Kidney (tissue), 14 donors: ENCODE measurements around the gene MPHOSPH9. TPM values are rescaled to one million over a fixed set of nuclear protein-coding genes. Genes with fewer than 3 reads are reported as not detected.
A peak's percentile ranks its signal among the peaks of the same experiment; 100 is the strongest.

Source experiments
- DNase-seq, 5 donors: peaks; one replicate each; pipeline ENCODE4 v3.0.0-alpha.2; 2013 to 2020
- FAIRE-seq: peaks from 2 replicates; lab custom pipeline; 2012; peaks lifted over from hg19 to GRCh38; lab: Jason Lieb, UNC
- H3K27ac ChIP-seq, 2 donors: one replicate each; pipeline ENCODE4 v1.7.0; 2013; ENCODE audit warnings: low read depth in 2 of 2, low read length in 2 of 2, inconsistent platforms in 1 of 2
- H3K27me3 ChIP-seq: one replicate; pipeline ENCODE4 v1.7.1; 2013; ENCODE audit warnings: low read length, inconsistent platforms; ENCODE audit not compliant: control insufficient read depth, insufficient read depth
- H3K36me3 ChIP-seq, 3 donors: one replicate each; pipeline versions ENCODE4 v1.7.0 to v1.7.1; 2013; ENCODE audit warnings: low read length in 3 of 3, control low read depth in 1 of 3, inconsistent platforms in 1 of 3; ENCODE audit not compliant: insufficient read depth in 3 of 3, control insufficient read depth in 2 of 3
- H3K4me1 ChIP-seq, 3 donors: one replicate each; pipeline versions ENCODE4 v1.7.0 to v1.7.1; 2013; ENCODE audit warnings: low read length in 3 of 3, inconsistent platforms in 1 of 3, low read depth in 1 of 3; ENCODE audit not compliant: control insufficient read depth in 2 of 3, insufficient read depth in 2 of 3
- H3K4me3 ChIP-seq, 3 donors: one replicate each; pipeline versions ENCODE4 v1.7.0 to v1.8.1; 2013; ENCODE audit warnings: low read length in 3 of 3, control low read depth in 1 of 3, inconsistent platforms in 1 of 3
- H3K9ac ChIP-seq, 3 donors: one replicate each; pipeline versions ENCODE4 v1.7.0 to v1.7.1; 2013; ENCODE audit warnings: low read length in 3 of 3, control low read depth in 1 of 3, inconsistent platforms in 1 of 3
- H3K9me3 ChIP-seq, 3 donors: one replicate each; pipeline versions ENCODE4 v1.7.0 to v1.7.1; 2013; ENCODE audit warnings: low read length in 3 of 3, control low read depth in 1 of 3, inconsistent platforms in 1 of 3; ENCODE audit not compliant: control insufficient read depth in 2 of 3, insufficient read depth in 1 of 3
- intact Hi-C: fragments of 100-400 bp; cut with DNase I; formaldehyde crosslinking; loops from one replicate; pipeline ENCODE4 v1.11.1; 2022
- polyA plus RNA-seq: library from polyadenylated mRNA; stranded (reverse); fragments of 350-450 nt; fragmentation: Illumina TruSeq; extraction: RNeasy Lipid Tissue Mini Kit (QIAGEN cat#74804); gene quantifications from one replicate; pipeline ENCODE4 v1.2.3, GENCODE V29; 2014; ENCODE audit warnings: low read depth, low replicate concordance; ENCODE audit not compliant: insufficient read depth
- total RNA-seq: library from RNA; stranded (reverse); fragmentation: NEBNext Ultra II Directional; extraction: Animal tissue kit (Norgen Biotek cat#: 25700); gene quantifications from one replicate; pipeline ENCODE4 v1.2.1, GENCODE V29; 2021
- TF ChIP-seq, protein P1 (sequence below): IDR thresholded peaks from 3 replicates; pipeline ENCODE4 v1.5.1; 2012; ENCODE audit warnings: mild to moderate bottlenecking, moderate library complexity, borderline replicate concordance; ENCODE audit not compliant: insufficient read depth; ENCODE audit errors: extremely low read depth
- donor health status: control.
- donor health status: control.
- donor health status: control.
- donor health status: control.
- donor health status: control.
- donor health status: DM: yes; HTN: yes; CAD: no.
- donor health status: Normal renal cell carcinoma (clear cell type).

Gene MPHOSPH9
- total and polyA plus RNA-seq, 2 donors from 2014 or later: 7.2 to 25.2 TPM

DNA sequence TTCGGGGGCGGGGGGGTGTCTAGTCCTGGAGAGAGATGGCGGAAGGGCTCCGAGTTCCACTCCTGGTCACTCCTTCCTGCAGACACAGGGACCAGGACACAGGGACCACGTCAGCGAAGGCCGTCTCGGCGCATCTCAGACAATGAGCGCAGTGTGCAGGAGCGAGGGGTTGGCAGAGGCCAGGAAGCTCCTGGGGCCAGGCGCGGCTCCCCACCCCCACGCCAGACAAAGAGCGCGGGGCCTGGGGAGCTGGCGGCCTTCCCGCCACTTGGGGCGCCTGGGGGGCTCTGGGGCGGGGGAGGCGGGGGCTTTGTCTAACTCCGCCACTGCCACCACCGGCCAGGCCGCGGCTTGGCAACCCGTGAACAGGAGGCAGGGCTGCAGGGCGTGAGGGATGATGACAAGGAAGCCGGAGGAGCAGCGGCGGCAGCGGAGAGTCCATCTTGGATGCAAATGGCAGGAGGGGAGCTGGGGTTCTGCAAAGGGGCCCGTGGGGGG, 36.5 kb upstream of the MPHOSPH9 start:
- Histone ChIP-seq H3K9me3 (no peaks in the 10 kb centered on the region), H3K36me3 (peaks cover 0 to 6% (median 3%) of the 10 kb centered on the region in 3 donors), H3K27ac (peak overlapping the region in 1 of 2 donors; percentile 69), H3K27me3 (no peaks in the 10 kb centered on the region), H3K4me1 (peaks cover 0 to 22% (median 0%) of the 10 kb centered on the region in 3 donors), H3K4me3 (peak overlapping the region in 2 of 3 donors; percentile 72 to 75), H3K9ac (peak overlapping the region in 2 of 3 donors; percentile 43 to 68)
- TF ChIP-seq, protein P1, sequence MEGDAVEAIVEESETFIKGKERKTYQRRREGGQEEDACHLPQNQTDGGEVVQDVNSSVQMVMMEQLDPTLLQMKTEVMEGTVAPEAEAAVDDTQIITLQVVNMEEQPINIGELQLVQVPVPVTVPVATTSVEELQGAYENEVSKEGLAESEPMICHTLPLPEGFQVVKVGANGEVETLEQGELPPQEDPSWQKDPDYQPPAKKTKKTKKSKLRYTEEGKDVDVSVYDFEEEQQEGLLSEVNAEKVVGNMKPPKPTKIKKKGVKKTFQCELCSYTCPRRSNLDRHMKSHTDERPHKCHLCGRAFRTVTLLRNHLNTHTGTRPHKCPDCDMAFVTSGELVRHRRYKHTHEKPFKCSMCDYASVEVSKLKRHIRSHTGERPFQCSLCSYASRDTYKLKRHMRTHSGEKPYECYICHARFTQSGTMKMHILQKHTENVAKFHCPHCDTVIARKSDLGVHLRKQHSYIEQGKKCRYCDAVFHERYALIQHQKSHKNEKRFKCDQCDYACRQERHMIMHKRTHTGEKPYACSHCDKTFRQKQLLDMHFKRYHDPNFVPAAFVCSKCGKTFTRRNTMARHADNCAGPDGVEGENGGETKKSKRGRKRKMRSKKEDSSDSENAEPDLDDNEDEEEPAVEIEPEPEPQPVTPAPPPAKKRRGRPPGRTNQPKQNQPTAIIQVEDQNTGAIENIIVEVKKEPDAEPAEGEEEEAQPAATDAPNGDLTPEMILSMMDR: no peak
- no peak for FAIRE-seq
- intact Hi-C loops: no loop called here
- DNase-seq: peak; percentile 84 to 92 (median 92)

DNA sequence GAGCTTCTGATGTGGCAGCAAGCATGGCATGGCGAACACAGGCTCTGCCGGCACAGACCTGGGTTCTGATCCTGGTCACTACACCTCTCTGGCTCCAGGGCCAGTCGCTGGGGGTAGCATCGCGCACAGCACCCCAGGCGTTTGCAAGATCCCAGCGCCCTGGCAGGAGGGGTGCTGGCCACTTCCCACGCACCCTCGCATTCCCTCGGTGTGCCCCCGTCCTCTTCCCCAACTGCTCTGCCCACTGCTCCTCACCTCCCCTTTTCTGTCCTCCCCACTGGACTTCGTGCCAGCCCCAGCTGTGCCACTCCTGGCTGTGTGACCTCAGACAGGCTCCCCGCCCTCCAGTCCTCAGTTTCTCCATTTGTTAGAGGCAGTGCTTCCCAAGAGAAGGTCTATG, 35.9 kb upstream of the MPHOSPH9 start:
- Histone ChIP-seq H3K9ac (no peak overlapping the region), H3K27ac (peak overlapping the region in 1 of 2 donors; percentile 8), H3K9me3 (no peaks in the 10 kb centered on the region), H3K36me3 (peaks cover 0 to 6% (median 3%) of the 10 kb centered on the region in 3 donors), H3K27me3 (no peaks in the 10 kb centered on the region), H3K4me3 (no peak overlapping the region), H3K4me1 (peaks cover 0 to 22% (median 0%) of the 10 kb centered on the region in 3 donors)
- intact Hi-C loops: no loop called here
- FAIRE-seq (no peak), DNase-seq (peak in 1 of 5 donors; percentile 83)
- TF ChIP-seq, protein P1: no peak

DNA sequence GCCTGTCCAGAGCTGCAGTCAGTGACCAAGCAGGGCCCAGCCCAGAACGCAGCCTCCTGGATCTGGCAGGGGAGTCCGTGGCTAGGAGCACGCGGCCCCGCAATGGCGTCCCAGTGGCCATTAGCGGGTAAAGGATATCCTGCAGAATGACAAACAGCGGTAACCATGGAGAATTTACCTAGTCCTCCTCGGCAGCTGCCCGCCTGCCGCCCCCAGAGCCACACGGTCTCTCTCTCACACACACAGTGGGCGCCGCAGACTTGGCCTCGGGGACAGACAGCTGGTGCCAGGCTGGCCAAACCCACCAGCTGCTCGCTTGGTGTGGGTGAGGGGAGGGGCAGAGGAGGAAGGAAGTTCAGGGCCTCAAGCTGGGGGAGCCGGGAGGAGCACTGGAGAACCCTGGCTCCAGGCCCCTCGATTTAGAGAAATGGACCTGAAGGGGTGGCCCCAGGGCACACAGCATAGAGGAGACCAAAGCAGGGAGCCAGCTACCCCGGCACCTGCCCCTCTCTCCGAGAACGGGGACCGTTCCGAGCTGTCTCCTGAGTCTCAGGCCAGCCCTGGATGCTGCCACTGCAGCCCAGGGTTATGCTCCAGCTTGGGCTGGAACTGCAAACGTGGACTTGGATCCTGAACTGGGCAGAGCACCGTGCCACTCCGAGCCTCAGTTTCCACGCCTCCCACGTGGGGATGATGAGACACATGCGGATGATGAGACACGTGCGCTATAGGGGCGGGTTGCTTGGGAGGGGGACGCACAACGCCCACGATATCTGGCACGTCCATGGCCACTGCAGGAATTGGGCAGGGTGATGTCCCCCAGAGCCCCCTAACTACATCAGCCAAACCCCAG, 35.3 kb upstream of the MPHOSPH9 start:
- H3K27ac ChIP-seq: peak overlapping the region in 1 of 2 donors; percentile 8
- H3K36me3 ChIP-seq: peaks cover 0 to 6% (median 3%) of the 10 kb centered on the region in 3 donors
- TF ChIP-seq, protein P1: no peak
- H3K27me3 ChIP-seq: no peaks in the 10 kb centered on the region
- H3K9ac ChIP-seq: no peak overlapping the region
- H3K9me3 ChIP-seq: no peaks in the 10 kb centered on the region
- FAIRE-seq: no peak
- peaks cover 0 to 22% (median 0%) of the 10 kb centered on the region in 3 donors for H3K4me1 ChIP-seq
- H3K4me3 ChIP-seq: no peak overlapping the region
- intact Hi-C loops: no loop called here
- peak; percentile 37 to 80 (median 69) for DNase-seq
